Femur (tissue), 1 donor: ENCODE measurements around the gene DBH.

Source experiments
- DNase-seq: peaks from one replicate; pipeline ENCODE4 v3.0.0-alpha.2; 2017

Gene DBH

DNA sequence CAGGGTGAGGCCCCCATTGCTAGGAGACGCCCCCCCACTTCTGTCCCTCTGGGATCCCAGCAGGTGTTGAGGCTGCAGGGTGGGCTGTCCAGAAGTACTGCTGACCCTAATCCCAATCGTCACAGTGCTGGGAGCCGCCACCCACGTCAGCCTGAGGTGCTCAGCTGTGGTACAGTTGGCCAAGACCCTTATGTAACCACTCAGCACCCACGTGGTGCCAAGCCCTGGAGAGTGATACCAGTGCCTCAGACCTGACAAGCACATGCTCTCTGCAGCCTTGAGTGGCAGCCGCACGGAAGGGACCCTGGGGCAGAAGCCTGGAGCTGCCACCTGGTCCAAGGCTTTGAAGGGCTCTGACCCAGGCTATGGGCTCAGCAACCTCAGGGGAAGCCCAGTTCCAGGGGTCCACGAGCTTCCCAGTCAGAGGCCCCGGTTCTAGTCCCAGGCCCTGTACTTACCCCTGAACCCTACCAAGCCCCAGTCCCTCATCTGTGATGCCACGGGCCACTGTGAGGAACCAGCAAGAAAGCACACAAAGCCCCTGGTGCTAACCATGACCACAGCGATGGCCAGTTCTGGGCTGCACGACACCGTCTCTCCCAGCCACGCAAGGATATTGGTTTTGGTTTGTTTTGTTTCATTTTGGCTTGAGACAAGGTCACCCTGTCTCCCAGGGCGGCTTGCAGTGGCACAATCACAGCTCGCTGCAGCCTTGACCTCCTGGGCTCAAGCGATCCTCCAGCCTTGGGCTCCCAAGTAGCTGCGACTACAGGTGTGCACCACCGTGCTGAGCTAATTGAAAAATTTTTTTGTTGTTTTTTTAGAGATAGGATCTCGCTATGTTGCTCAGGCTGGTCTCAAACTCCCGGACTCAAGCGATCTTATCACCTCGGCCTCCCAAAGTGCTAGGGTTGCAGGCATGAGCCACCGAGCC lies 50.7 kb downstream of the DBH start:
- no peak for DNase-seq

DNA sequence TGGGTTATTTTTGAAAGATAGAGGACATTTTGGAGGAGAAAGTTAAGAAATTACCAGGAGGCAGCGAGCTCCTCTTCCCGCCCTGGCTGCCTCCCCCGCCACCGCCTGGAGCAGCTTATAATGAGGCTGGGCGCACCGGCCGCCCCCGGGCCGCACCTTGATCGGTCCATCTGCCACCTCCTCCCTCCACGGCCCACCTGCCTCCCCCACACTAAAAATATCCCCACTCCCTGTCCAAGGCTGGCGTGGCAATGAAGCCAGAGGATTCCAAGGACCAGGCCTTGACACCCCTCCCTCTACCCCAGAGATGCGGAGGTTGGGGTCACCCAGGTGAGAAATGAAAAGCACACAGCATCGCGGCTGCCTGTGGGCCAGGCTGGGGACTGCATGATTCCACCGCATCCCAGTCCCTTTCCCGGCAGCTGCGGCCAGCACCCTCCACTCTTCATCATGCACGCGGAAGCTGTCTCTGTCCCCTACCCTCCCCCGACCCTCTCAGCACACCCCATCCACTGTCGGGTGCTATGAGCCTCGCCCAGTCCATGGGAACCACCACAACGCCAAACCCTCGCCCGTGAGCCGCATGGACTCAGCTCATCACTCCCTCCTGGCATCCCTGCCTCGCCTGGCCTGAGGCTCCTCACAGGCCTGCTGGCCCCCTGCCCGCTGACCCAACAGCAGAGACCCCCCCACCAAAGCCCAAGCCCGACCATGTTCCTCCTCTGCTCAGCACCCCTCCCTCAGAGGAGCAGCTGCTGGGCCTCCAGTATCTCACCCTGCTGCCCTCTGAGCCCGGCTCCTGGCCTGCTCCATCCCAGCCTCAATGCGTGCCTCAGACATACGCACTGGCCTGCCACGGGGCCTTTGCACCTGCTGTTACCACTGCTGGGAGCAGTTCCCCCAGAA lies 51.9 kb downstream of the DBH start:
- DNase-seq: no peak

DNA sequence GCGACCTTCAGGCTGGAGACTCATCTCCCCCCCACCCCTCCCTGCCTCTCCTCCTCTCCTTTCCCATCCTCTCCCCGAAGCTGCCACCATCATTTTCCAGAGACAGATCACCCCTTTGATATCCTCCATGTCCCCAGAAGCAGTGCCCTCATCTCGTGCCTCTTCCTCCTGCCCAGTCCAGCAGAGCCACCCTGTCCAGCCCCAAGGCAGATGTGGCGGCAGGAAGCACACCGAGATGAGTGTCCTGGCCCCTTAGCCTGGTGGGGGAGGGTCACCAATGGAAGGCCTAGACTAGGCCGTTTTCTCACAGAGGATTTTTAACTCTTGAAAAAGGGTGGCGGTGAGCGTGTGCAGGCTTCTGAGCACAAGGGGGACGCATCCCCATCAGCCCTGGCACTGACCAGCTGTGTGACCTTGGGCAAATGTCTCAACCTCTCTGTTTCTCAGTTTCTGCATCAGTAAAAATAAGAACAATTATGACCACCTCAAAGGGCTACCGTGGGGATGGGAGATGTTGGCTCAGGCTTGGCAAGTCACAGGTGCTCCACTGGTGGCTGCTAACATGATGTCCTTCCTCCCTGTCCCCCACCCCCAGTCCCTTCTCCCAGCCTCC lies 53.1 kb downstream of the DBH start:
- DNase-seq: no peak

DNA sequence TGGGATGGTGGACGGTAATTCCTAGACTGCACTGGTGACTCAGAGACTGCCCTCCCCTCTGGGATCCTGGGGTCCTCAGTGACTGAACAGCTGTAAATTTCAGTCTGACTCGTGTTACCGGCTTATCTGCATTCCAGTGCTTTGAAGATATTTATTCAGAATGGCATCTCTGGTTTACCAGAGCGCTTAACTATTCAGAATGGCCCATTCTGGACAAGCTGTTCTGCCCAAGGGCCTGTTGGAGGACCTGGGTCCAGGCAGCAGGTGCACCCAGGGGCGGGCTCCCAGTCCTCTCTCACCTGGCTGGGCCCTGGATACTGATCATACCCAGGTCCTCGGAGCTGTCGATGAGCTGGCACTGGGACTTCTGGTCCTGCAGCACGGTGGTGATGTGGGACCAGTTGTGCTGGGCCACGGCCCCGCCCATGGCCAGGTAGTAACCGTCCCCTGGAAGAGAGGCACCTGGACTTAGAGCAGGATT lies 54.0 kb downstream of the DBH start:
- DNase-seq: no peak

DNA sequence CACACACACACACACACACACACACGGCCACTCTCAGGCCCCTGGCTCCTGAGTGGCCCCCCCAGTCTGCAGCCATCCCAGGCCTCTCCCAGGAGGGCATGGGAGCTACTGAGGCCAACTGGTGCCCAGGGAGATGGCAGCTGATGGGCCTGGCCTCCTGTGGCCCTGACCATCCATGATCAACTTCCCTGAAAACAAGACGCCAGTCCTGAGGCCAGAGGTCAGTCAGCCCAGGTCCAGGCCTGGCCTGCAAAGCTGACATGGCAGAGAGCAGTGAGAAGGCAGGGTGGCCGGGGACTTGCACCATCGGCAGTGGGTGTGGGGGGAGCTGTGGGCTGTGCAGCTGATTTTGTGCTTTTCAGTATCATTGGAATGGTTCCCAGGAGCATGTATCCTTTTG lies 55.0 kb downstream of the DBH start:
- no peak for DNase-seq

DNA sequence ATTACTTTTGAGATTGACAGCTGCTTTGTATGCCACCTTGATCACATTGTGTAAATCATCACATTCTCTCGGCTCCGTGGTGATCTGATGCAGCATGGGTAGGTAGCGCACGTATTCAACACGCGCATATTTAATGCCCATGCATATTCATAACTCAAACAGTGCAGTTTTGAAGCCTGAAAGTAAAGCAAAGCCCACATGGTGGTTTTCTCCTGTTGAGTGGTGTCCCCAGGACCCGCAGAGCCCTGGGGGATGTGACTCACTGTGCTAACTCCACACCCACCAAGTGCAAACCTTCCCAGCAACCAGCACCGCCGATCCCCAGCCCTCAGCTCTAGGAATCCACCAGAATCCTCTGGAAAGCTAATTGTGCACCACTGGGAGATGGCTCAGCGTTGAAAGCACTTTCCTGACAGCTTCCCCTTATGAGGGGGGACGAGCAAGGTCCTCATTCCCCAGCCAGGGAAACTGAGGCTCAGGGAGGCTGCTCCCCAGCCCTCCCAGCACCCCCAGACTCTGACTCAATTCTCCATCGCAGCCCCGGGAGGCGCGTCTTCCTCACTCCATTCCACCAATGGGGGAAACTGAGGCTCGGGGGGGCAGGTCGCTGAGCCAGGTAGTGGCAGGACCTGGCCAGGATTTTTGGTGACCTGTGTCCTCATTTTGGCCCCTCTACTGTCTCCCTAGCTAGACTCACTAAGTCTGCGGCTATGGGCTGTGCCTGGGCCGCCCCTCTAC lies 55.6 kb downstream of the DBH start:
- DNase-seq: no peak

DNA sequence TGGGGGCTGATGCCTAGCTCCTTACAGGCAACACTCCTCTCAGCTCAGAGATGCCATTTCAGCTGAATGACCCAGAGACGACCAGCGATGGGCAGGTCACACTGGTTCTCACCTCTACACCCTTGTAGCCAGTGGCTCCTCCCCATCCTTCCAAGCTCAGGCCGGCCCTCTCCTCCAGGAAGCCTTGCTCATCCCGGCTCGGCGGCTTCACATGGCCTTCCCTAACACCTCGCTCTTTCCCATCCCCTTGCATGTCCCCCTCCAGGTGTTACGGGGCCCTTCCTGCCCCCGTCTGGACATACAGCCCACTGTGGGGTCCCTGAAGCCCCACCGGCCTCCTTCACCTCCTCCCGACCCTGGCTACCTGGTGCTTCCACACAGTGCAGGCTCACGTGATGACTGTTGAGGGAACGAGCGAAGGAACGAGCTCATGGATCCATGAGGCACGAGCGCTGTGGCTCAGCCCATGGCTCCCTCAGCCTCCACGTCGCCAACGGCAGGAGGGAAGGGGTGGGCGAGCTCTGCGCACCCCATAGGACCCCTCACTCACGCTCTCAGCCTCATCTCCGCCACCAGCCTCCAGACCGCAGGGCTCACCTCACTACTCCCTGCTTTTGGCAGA lies 56.3 kb downstream of the DBH start:
- no peak for DNase-seq

DNA sequence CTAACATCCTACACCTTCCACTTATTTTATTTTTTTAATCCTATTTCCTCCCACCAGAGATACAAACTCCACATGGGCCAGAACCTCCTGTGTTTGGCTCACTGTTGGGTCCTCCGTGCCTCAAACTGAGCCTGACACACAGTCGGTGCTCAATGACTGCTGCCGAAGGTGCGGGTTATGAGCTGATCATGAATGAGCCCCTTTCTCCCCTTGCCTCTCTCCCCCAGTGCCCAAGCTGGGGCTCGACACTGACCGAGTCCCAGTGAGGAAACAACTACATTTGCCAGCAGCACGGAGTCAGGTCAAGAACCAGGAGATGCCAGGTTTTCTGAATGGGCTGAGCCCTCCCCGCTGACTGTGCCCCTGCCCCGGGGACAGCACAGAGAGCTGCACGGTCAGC lies 57.0 kb downstream of the DBH start:
- DNase-seq: no peak

DNA sequence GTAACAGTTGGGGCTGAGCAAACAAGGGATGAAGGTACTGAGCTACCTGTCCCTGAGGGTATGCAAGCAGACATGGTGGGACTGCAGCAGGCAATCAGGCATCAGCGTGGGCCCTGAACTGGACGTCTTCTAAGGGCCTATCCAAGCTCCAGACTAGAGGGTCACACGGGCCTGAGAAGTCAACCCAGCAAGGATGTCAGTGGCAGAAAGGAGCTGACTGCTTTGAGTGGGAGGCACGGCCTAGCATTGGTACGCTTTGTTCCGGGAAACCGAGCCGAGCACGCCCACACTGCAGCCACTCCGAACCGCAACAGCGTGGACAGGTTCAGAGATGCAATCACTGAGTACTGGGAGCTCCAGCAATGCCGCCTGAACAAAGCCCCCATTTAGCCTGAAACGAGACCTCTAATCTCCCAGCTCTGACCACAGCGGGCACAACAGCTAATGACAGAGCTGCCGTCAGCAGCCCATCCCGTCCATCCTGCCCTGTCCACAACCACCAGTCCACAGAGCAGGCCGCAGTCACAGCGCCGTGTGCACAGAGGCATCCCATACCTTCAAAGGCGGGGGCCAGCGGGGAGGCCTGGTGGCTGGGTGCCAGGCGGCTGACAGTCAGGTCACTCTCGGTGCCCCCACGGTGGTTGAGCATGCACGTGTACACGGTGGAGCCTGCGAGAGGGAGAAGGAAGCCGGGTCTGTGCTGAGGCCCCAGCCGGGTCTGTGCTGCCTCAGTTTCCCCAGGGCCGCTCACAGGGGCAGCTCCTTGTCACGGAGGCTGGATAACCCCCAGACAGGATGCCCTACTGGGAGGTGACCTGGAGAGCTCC lies 57.8 kb downstream of the DBH start:
- no peak for DNase-seq

DNA sequence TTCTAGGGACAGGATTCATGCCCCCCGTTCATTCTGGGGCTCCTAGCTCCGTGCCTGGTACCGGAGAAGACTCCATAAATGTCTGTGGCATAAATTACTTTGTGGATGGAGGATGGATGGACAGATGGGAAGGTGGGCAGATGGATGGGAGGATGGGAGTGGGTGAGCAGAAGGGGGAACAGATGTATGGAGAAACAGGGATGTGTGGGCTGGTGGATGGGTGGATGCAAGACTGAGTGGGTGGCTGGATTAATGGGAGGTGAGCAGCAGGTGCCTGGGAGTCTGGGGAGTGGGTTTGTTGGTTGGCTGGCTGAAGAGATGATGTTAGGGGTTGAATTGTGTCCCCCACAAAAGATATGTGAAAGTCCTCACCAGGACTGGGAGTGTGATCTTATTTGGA lies 58.5 kb downstream of the DBH start:
- no peak for DNase-seq

DNA sequence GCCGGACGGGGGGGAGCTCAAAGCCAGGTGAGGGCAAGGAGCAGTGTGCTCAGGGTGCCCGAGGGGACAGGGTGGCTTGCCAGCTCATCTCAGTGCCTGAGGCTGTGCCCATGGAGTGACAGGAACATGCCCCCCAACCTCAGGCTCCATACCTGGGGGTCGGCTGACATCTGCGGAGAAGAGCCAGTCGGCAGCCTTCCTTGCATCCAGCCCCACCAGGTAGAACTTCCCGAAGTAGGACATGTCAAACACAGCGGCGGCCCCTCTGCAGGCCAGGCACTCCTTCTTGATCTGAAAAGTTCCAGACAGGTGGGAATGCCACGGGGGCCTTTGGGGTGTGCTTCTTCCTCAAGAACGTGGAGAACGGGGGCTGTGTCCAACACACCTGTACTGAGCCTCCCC lies 59.9 kb downstream of the DBH start:
- no peak for DNase-seq

DNA sequence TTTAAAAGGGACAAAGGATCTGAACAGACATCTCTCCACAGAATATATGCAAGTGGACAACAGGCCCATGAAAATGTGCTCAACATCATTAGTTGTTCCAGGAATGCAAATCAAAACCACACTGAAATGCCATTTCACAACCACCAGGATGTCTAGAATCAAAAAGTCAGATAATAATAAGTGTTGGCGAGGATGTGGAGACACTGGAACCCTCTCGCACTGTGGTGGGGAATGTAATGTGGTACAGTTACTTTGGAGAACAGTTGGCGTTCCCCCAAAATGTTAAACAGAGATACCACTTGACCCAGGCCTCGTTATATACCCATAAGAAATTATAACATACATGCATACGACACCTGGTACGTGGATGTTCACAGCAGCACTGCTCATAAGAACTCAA lies 63.4 kb downstream of the DBH start:
- no peak for DNase-seq

DNA sequence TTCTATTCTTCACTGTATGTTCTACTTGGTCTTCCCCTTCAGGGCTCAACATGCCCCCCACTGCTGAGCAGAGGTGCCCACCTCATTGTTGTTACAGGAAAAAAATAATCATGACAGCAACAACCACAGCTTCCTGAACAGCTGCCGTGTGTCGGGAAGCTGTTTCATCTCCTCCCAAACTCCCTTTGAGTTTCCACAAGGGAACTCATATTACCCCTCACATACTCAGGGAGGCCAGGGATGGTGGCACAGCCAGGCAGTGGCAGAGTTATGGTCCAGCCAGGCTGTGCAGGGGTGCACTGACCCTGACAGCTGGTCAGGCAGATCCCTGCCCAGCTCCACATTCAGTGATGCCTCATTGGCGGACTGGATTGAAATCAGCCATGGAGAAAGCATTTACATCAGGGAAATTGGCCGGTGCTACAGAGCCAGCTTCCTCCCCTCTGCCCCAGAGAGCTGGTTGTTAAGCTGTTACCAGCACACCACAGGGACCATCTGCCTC lies 64.7 kb downstream of the DBH start:
- no peak for DNase-seq

DNA sequence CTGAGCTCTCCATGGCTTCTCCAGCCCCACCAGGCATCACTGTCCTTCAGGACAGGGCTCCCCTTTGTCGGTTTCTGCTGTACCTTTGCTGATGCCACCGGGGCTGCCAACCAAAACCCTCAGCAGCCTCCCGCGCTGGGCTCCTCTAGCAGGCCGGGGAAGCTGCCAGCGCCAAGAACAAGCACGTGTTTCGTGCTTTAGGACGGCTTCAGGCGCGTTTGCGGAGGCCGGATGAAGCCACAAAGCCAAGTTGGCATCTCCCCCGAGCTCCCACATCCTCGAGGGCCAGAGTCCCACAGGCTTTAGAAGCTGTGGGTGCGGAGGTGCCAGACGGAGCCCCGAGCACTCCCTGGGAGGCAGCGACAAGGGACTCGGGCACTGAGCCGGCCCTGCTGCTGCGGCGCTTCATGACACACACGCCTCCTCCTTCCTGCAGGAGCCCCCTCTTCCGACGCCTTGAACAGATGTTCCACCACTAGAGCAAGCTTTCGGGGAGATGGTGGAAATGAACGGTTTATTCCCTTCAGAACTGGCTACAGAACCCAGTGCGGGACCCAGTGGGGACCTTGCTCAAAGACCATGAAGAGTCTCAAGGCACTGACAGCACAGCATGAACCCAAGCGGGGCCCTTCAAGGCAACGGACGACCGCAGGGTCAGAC lies 65.3 kb downstream of the DBH start:
- DNase-seq: peak; percentile 48

DNA sequence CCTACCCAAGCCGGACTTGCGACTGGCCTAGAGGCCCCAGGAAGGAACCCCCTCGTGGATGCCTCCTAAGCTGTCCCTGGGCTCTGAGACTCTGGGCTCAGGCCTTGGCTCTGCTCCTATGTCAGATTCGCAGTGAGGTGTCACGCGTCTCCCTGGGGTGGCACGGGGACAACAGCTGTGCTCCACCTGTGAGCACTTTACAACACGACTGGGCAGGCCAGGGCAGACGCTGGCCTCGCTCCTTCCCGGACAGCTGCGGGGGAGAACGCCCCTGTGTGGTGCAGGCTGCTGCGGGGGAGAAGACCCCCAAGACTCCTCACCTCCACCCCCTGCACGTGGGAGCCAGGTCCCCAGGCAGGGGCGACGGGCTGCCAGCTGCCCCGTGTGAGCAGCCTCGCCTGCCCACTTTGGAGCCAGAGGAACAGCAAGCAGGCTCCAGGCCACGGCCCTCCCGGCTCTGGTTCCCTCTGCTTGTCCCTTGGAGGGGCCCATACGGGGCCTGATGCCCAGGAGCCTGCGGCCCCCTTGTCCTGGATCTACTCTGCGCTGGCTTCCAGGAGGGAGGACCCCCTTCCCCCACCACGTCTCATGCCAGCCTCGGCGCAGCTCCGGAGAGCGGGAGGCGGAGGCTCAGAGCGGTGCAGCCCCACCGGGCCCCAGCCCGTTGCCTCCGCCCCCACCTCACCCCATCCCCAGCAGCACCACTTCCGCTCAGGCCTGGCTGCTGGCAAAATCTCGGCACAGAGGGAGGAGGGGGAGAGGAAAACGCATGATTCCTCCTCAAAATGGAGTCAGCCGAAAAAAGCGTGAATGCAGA lies 66.0 kb downstream of the DBH start:
- DNase-seq: peak; percentile 85

DNA sequence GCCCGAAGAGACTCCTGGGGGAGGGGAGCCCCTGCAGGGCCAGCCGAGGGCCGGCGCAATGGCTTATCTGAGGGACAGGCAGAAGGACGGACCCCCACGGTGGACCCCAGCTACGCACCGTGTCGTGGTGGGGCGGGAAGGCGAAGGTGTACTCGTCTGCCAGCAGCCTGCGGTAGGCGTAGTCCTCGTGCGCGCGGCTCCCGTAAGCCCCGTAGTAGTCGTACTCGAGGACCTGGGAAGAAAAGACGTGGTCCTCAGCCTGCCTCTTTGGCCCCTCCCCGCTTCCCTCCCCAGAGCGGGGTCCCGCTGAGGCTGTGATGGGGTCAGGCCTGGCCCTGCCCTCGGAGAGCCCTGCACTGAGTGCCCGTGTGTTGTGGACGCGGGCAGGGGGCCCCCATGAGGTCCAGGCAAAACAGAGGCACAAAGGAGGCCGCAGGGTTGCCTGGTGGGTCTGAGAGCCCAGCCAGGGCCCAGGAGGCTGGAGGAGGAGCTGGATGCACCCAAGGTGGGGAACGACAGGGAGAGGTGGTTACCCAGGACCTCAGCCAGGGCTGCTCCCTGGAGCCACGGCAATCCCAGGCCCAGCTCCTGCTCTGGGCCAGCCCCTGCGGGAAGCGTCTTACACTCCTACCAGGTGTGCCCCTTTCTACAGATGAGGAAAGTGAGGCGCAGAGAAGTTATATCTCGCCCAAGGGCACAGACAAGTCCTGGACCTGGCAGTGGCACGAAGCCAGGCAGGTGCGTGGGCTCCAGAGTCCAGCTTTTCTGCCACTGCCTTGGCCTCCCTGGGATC lies 66.8 kb downstream of the DBH start:
- no peak for DNase-seq

DNA sequence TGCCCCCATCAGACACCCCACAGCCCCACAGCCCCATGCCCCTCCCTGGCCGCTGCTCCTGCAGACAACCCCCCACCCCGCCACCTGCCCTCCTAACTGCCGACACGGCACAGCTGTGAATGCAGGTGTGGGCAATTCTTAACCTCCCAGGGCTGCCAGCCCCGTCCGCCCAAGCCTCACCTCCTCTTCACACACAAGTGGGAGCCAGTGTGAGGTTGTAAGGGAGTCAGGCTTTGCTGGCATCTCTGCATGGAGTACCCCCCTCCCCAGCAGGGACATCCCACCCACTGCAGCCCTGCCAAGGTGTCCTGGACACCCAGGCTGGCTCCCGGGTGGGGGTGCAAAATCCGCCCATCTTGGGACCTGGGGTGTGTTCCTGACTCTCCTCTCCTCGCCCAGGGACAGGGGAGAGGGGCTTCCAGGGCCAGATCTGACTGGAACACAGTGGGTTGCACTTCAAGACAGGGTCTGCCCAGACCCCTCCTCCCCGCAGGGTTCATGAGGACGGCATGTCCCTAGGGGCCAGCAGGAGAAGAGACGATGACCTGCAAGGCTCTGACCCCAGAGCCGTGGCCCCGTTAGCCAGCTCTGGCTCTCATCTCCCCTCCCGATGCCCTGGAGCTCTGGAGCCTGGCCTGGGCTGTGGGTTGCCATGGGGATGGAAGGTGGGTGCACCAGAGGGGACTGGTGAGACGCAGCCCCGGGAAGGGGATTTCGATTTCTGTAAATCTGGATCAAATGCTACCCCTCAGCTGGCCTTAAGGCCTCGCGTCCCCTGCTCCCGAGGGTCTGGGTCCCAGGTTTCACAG lies 67.6 kb downstream of the DBH start:
- DNase-seq: peak; percentile 47

DNA sequence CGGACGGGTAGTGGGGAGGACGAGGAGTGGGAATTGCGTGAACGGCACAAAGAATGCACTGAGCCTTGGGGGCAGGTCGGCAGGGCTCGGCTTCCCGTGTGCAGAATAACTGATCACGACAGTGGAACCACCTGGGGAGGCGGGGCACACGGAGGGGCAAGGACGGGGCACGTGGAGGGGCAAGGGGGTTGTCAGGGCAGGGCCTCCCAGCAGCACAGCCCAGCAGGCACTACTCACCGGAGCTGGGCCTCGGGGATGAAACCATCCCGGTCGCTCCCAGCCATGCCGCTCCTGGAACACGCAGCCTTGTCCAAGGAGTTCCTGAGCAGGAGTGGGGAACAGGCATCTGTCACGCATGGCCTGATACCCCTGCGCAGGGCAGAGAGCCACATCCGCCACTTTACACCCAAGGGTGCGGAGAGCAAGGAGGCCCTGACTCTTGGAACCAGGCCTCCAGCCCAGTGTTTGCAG lies 68.6 kb downstream of the DBH start:
- peak; percentile 12 for DNase-seq
